HL-60 (cell line): ENCODE results near the gene DIP2C.

Experiments used
- DNase-seq, 2 experiments: peaks; one replicate each; pipeline ENCODE4 v3.0.0-alpha.2; 2010 to 2020; ENCODE audit warnings: low read depth in 1 of 2, low spot score in 1 of 2
- H3K27ac ChIP-seq: fragments of 250-450 bp; sonication (Bioruptor Pico); replicated peaks from 2 replicates; pipeline ENCODE4 v1.5.1; 2020; ENCODE audit warnings: mild to moderate bottlenecking, moderate library complexity
- H3K27me3 ChIP-seq: fragments of 250-450 bp; sonication (Bioruptor Pico); 2 replicates; pipeline ENCODE4 v1.5.1; 2021; ENCODE audit warnings: mild to moderate bottlenecking, moderate library complexity; ENCODE audit not compliant: insufficient read depth, poor library complexity, severe bottlenecking
- H3K4me3 ChIP-seq: replicated peaks from 2 replicates; pipeline ENCODE4 v1.5.1; 2011; ENCODE audit warnings: mild to moderate bottlenecking, control low read depth, low read length; ENCODE audit not compliant: insufficient read depth
- CTCF ChIP-seq: IDR thresholded peaks from one replicate; pipeline ENCODE4 v1.5.1; 2011; ENCODE audit warnings: low read length, control low read depth, inconsistent platforms; ENCODE audit not compliant: insufficient read depth
- GABPA ChIP-seq: IDR thresholded peaks from 2 replicates; pipeline ENCODE4 v1.6.1; 2012; ENCODE audit warnings: low read depth
- POLR2AphosphoS5 ChIP-seq: IDR thresholded peaks from 2 replicates; pipeline ENCODE4 v1.6.1; 2012; ENCODE audit warnings: low read depth
- REST ChIP-seq: IDR thresholded peaks from 2 replicates; pipeline ENCODE4 v1.6.1; 2012; ENCODE audit warnings: low read depth; ENCODE audit not compliant: insufficient replicate concordance
- SPI1 ChIP-seq: IDR thresholded peaks from 2 replicates; pipeline ENCODE4 v1.6.1; 2012; ENCODE audit warnings: low read depth, mild to moderate bottlenecking, borderline replicate concordance

DIP2C gene

GRCh38 chr10:497289-497688 is 192.2 kb downstream of the DIP2C start:
- H3K4me3 ChIP-seq = no peak overlapping the region
- no peak overlapping the region for H3K27ac ChIP-seq
- H3K27me3 ChIP-seq = no peaks in the 10 kb centered on the region
- DNase-seq = no peak
- TF ChIP-seq CTCF = no peak
- no peak for TF ChIP-seq REST
- TF ChIP-seq GABPA = no peak
- no peak for TF ChIP-seq POLR2AphosphoS5
- TF ChIP-seq SPI1 = no peak

GRCh38 chr10:494556-494955 is 194.9 kb downstream of the DIP2C start:
- H3K4me3 ChIP-seq = no peak overlapping the region
- H3K27ac ChIP-seq = no peak overlapping the region
- TF ChIP-seq SPI1 = no peak
- TF ChIP-seq GABPA = no peak
- TF ChIP-seq CTCF = no peak
- TF ChIP-seq POLR2AphosphoS5 = no peak
- no peak for TF ChIP-seq REST
- no peak for DNase-seq
- no peaks in the 10 kb centered on the region for H3K27me3 ChIP-seq

GRCh38 chr10:494149-494542 is 195.3 kb downstream of the DIP2C start:
- H3K27me3 ChIP-seq = no peaks in the 10 kb centered on the region
- no peak overlapping the region for H3K27ac ChIP-seq
- no peak for DNase-seq
- no peak overlapping the region for H3K4me3 ChIP-seq
- TF ChIP-seq GABPA (no peak), REST (no peak), CTCF (no peak), POLR2AphosphoS5 (no peak), SPI1 (no peak)
